Measurements from ENCODE around the gene E2F3.

GRCh38 chr6:20426177-20427082, 24.8 kb downstream of the E2F3 start:
- TF ChIP-seq POLR2AphosphoS5 (IDR thresholded peaks at IDR 0.05) (no peak), POLR2A (IDR thresholded peaks at IDR 0.05) (no peak), EP300 (IDR thresholded peaks at IDR 0.05) (no peak)
- TF ChIP-seq, protein P1, sequence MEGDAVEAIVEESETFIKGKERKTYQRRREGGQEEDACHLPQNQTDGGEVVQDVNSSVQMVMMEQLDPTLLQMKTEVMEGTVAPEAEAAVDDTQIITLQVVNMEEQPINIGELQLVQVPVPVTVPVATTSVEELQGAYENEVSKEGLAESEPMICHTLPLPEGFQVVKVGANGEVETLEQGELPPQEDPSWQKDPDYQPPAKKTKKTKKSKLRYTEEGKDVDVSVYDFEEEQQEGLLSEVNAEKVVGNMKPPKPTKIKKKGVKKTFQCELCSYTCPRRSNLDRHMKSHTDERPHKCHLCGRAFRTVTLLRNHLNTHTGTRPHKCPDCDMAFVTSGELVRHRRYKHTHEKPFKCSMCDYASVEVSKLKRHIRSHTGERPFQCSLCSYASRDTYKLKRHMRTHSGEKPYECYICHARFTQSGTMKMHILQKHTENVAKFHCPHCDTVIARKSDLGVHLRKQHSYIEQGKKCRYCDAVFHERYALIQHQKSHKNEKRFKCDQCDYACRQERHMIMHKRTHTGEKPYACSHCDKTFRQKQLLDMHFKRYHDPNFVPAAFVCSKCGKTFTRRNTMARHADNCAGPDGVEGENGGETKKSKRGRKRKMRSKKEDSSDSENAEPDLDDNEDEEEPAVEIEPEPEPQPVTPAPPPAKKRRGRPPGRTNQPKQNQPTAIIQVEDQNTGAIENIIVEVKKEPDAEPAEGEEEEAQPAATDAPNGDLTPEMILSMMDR (IDR thresholded peaks at IDR 0.05) = no peak

Measured in stomach (tissue), 4 donors.